HEK293 (cell line): Measurements from ENCODE around the gene RAB3C.

ENCODE experiments used
- CTCF ChIA-PET: fragments of 350-600 bp; formaldehyde crosslinking; extraction: SDS; loops from one replicate; lab custom pipeline; 2021; ENCODE audit warnings: antibody characterized with exemption; lab: Yijun Ruan, JAX
- POLR2A ChIA-PET: fragments of 300-600 bp; formaldehyde crosslinking; extraction: SDS; loops from one replicate; lab custom pipeline; 2020; ENCODE audit warnings: antibody characterized with exemption, inconsistent platforms; lab: Yijun Ruan, JAX
- H3K27ac ChIP-seq: fragments of 200-500 bp; sonication (Bioruptor generic); 2 replicates; pipeline ENCODE4 v1.5.1; 2014; ENCODE audit warnings: low read depth, low read length, control low read depth, inconsistent platforms; ENCODE audit errors: extremely low read depth
- H3K36me3 ChIP-seq, 2 experiments: fragments of 200-500 bp in 1 of 2; sonication (Bioruptor generic) in 1 of 2; 1 replicate in 1 of 2; 2 replicates in 1 of 2; pipeline ENCODE4 v1.5.1; 2014 to 2017; ENCODE audit warnings: inconsistent platforms in 2 of 2, low read length in 2 of 2; ENCODE audit not compliant: control insufficient read depth in 2 of 2, insufficient read depth in 1 of 2
- H3K4me1 ChIP-seq: fragments of 200-500 bp; sonication (Bioruptor generic); 2 replicates; pipeline ENCODE4 v1.5.1; 2014; ENCODE audit warnings: mild to moderate bottlenecking, low read length, inconsistent platforms; ENCODE audit not compliant: control insufficient read depth, insufficient read depth
- H3K4me3 ChIP-seq: 2 replicates; pipeline ENCODE4 v1.5.1; 2011; ENCODE audit warnings: low read depth, mild to moderate bottlenecking, control low read depth, low read length, moderate library complexity
- H3K9me3 ChIP-seq: fragments of 200-500 bp; sonication (Bioruptor generic); 2 replicates; pipeline ENCODE4 v1.5.1; 2014; ENCODE audit warnings: low read depth, low read length, inconsistent platforms; ENCODE audit not compliant: control insufficient read depth, insufficient read depth
- GLI4 ChIP-seq: fragments of 450-650 bp; formaldehyde crosslinking; IDR thresholded peaks from 2 replicates; pipeline ENCODE4 v1.5.1; 2016; ENCODE audit warnings: missing biosample characterization, missing genetic modification characterization
- KLF9 ChIP-seq: fragments of 450-650 bp; formaldehyde crosslinking; IDR thresholded peaks from 2 replicates; pipeline ENCODE4 v1.5.1; 2016; ENCODE audit warnings: missing biosample characterization, missing genetic modification characterization, low read depth
- PRDM4 ChIP-seq: fragments of 450-650 bp; formaldehyde crosslinking; IDR thresholded peaks from 2 replicates; pipeline ENCODE4 v1.5.1; 2017; ENCODE audit warnings: missing biosample characterization, missing genetic modification characterization
- SCRT2 ChIP-seq: fragments of 450-650 bp; formaldehyde crosslinking; IDR thresholded peaks from 2 replicates; pipeline ENCODE4 v1.5.1; 2016; ENCODE audit warnings: missing biosample characterization, missing genetic modification characterization
- ZFHX2 ChIP-seq: fragments of 450-650 bp; formaldehyde crosslinking; conservative IDR thresholded peaks from 2 replicates; pipeline ENCODE4 v1.5.1; 2016; ENCODE audit warnings: missing biosample characterization, missing genetic modification characterization
- ZFP41 ChIP-seq: fragments of 450-650 bp; formaldehyde crosslinking; IDR thresholded peaks from 2 replicates; pipeline ENCODE4 v1.5.1; 2016; ENCODE audit warnings: missing biosample characterization, missing genetic modification characterization, borderline replicate concordance
- ZNF133 ChIP-seq: fragments of 450-650 bp; formaldehyde crosslinking; IDR thresholded peaks from 2 replicates; pipeline ENCODE4 v1.5.1; 2016; ENCODE audit warnings: missing biosample characterization, missing genetic modification characterization
- ZNF169 ChIP-seq: fragments of 450-650 bp; formaldehyde crosslinking; IDR thresholded peaks from 2 replicates; pipeline ENCODE4 v1.5.1; 2016; ENCODE audit warnings: missing biosample characterization, missing genetic modification characterization
- ZNF274 ChIP-seq, 2 experiments: fragments of 200-500 bp in 1 of 2; fragments of 450-650 bp in 1 of 2; sonication (Bioruptor generic) in 1 of 2; formaldehyde crosslinking in 1 of 2; IDR thresholded peaks; 2 replicates each; pipeline versions ENCODE4 v1.5.1 to v1.6.1; 2014 to 2016; ENCODE audit warnings: borderline replicate concordance in 1 of 2, inconsistent platforms in 1 of 2, low read length in 1 of 2, missing biosample characterization in 1 of 2, missing genetic modification characterization in 1 of 2
- ZNF302 ChIP-seq: fragments of 450-650 bp; formaldehyde crosslinking; IDR thresholded peaks from 2 replicates; pipeline ENCODE4 v1.5.1; 2016; ENCODE audit warnings: missing biosample characterization, missing genetic modification characterization, low read depth
- ZNF335 ChIP-seq: fragments of 450-650 bp; formaldehyde crosslinking; conservative IDR thresholded peaks from 2 replicates; pipeline ENCODE4 v1.5.1; 2016; ENCODE audit warnings: missing biosample characterization, missing genetic modification characterization
- ZNF391 ChIP-seq: fragments of 450-650 bp; formaldehyde crosslinking; IDR thresholded peaks from 2 replicates; pipeline ENCODE4 v1.5.1; 2016; ENCODE audit warnings: low read depth, missing biosample characterization, missing genetic modification characterization, borderline replicate concordance
- ZNF404 ChIP-seq: fragments of 450-650 bp; formaldehyde crosslinking; IDR thresholded peaks from 2 replicates; pipeline ENCODE4 v1.5.1; 2017; ENCODE audit warnings: missing biosample characterization, missing genetic modification characterization
- ZNF416 ChIP-seq: fragments of 450-650 bp; formaldehyde crosslinking; IDR thresholded peaks from 2 replicates; pipeline ENCODE4 v1.5.1; 2016; ENCODE audit warnings: missing biosample characterization, missing genetic modification characterization
- ZNF514 ChIP-seq: fragments of 450-650 bp; formaldehyde crosslinking; IDR thresholded peaks from 2 replicates; pipeline ENCODE4 v1.5.1; 2016; ENCODE audit warnings: missing biosample characterization, missing genetic modification characterization
- ZNF521 ChIP-seq: fragments of 450-650 bp; formaldehyde crosslinking; IDR thresholded peaks from 2 replicates; pipeline ENCODE4 v1.5.1; 2017; ENCODE audit warnings: missing biosample characterization, mild to moderate bottlenecking, missing genetic modification characterization
- ZNF629 ChIP-seq: fragments of 450-650 bp; formaldehyde crosslinking; IDR thresholded peaks from 2 replicates; pipeline ENCODE4 v1.5.1; 2017; ENCODE audit warnings: missing biosample characterization, missing genetic modification characterization
- ZNF692 ChIP-seq: fragments of 450-650 bp; formaldehyde crosslinking; IDR thresholded peaks from 2 replicates; pipeline ENCODE4 v1.5.1; 2016; ENCODE audit warnings: missing biosample characterization, missing genetic modification characterization
- ZNF830 ChIP-seq: fragments of 450-650 bp; IDR thresholded peaks from 2 replicates; pipeline ENCODE4 v1.5.0; 2018; ENCODE audit warnings: missing biosample characterization, missing genetic modification characterization, low read depth, mild to moderate bottlenecking, moderate library complexity
- TF ChIP-seq, protein P1 (sequence below): fragments of 450-650 bp; IDR thresholded peaks from 2 replicates; pipeline ENCODE4 v1.5.1; 2018; ENCODE audit warnings: missing biosample characterization, mild to moderate bottlenecking, missing genetic modification characterization
- TF ChIP-seq, protein P2 (sequence below): fragments of 450-650 bp; formaldehyde crosslinking; IDR thresholded peaks from 2 replicates; pipeline ENCODE4 v1.5.1; 2016; ENCODE audit warnings: missing biosample characterization, missing genetic modification characterization
- TF ChIP-seq, protein P3 (sequence below): fragments of 450-650 bp; formaldehyde crosslinking; IDR thresholded peaks from 2 replicates; pipeline ENCODE4 v1.5.1; 2017; ENCODE audit warnings: missing biosample characterization, missing genetic modification characterization

The RAB3C gene

DNA sequence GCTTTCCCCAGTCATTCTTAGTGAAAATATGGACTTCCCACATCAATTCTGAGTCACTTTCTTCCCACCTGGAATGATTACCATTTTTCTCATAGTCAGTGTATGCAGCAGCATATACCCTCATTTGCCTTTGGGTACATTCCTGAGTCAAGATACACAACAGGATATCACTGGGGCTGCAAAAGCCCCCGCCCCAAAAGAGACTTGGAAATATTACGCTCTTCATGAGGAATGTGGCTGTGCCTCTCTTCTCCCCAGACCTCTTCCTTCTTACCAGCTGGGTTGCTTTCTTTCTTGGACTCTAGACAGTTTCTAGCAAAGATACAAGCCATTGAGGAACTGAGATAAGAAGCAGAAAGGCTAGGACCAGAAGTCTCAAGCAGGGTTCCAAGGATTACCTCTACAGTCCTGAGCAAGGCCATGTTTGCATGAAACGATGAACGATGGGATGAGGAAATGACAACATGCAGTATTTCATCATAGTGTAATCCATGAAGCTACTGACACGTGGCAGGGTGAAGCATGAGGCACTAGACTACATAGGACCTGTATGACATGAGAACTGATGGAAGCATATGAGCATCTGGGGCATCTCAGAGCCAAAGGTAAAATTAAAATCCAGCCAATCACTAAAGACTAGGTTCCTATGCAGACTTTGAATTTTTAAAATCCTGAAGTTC is 218.1 kb downstream of the RAB3C start:
- H3K4me1 ChIP-seq, result no peaks in the 10 kb centered on the region
- H3K4me3 ChIP-seq, result no peak overlapping the region
- H3K36me3 ChIP-seq, result no peaks in the 10 kb centered on the region
- H3K9me3 ChIP-seq, result no peaks in the 10 kb centered on the region
- POLR2A ChIA-PET, result no interaction called here
- TF ChIP-seq SCRT2 (tag by site-specific recombination) (no peak), ZNF302 (tag by site-specific recombination) (no peak), ZNF169 (no peak), ZFHX2 (tag by site-specific recombination) (no peak), KLF9 (tag by site-specific recombination) (no peak), ZNF830 (no peak), ZNF274 (IDR thresholded peaks at IDR 0.05; ENCODE audit: low read length) (no peak), ZNF274 (tag by site-specific recombination; IDR thresholded peaks at IDR 0.05; ENCODE audit: borderline replicate concordance) (no peak), ZNF521 (tag by site-specific recombination) (no peak), ZNF514 (tag by site-specific recombination) (no peak), GLI4 (no peak)
- TF ChIP-seq, protein P1, sequence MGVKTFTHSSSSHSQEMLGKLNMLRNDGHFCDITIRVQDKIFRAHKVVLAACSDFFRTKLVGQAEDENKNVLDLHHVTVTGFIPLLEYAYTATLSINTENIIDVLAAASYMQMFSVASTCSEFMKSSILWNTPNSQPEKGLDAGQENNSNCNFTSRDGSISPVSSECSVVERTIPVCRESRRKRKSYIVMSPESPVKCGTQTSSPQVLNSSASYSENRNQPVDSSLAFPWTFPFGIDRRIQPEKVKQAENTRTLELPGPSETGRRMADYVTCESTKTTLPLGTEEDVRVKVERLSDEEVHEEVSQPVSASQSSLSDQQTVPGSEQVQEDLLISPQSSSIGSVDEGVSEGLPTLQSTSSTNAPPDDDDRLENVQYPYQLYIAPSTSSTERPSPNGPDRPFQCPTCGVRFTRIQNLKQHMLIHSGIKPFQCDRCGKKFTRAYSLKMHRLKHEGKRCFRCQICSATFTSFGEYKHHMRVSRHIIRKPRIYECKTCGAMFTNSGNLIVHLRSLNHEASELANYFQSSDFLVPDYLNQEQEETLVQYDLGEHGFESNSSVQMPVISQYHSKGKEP (tag by site-specific recombination), result no peak
- TF ChIP-seq, protein P2, sequence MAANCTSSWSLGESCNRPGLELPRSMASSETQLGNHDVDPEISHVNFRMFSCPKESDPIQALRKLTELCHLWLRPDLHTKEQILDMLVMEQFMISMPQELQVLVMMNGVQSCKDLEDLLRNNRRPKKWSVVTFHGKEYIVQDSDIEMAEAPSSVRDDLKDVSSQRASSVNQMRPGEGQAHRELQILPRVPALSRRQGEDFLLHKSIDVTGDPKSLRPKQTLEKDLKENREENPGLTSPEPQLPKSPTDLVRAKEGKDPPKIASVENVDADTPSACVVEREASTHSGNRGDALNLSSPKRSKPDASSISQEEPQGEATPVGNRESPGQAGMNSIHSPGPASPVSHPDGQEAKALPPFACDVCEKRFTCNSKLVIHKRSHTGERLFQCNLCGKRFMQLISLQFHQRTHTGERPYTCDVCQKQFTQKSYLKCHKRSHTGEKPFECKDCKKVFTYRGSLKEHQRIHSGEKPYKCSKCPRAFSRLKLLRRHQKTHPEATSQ (tag by site-specific recombination), result no peak
- CTCF ChIA-PET, result interaction anchor here (0.8 to 1.1 kb wide), 2 partner anchors 50 to 216 kb away, joined by 3 to 4 read pairs; no protein-coding TSS in a partner anchor
- H3K27ac ChIP-seq, result no peak overlapping the region

DNA sequence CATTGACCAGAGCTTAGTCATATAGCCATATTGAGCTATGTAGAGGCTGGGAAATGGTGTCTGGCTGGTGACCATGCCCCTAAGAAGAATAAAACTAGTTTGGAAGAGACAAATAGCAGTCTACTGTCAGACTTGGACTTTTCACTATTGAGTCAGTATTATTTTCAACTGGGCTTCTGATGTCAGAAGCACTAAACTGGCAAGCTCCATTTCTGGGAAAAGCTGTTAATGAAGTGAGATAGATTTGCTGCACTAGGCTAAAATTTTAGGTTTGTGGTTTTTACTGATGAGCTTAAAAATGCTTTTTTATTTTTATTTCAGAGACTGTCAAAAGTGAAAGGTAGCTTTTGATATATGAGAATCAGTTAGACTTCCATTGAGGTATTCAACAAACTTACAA is 220.2 kb downstream of the RAB3C start:
- Histone ChIP-seq H3K4me3 (no peak overlapping the region), H3K9me3 (no peaks in the 10 kb centered on the region), H3K36me3 (no peaks in the 10 kb centered on the region), H3K4me1 (no peaks in the 10 kb centered on the region), H3K27ac (no peak overlapping the region)
- POLR2A ChIA-PET, result no interaction called here
- CTCF ChIA-PET, result interaction anchor here (0.6 to 1.8 kb wide), 4 partner anchors 11 to 65 kb away, joined by 3 to 5 read pairs (median 3); no protein-coding TSS in a partner anchor
- no peak for TF ChIP-seq PRDM4 (tag by site-specific recombination)
- no peak for TF ChIP-seq ZNF133 (tag by site-specific recombination)
- no peak for TF ChIP-seq ZNF692 (tag by site-specific recombination)
- TF ChIP-seq ZFP41 (tag by site-specific recombination), result no peak
- TF ChIP-seq ZNF335 (tag by site-specific recombination), result no peak
- TF ChIP-seq, protein P3, sequence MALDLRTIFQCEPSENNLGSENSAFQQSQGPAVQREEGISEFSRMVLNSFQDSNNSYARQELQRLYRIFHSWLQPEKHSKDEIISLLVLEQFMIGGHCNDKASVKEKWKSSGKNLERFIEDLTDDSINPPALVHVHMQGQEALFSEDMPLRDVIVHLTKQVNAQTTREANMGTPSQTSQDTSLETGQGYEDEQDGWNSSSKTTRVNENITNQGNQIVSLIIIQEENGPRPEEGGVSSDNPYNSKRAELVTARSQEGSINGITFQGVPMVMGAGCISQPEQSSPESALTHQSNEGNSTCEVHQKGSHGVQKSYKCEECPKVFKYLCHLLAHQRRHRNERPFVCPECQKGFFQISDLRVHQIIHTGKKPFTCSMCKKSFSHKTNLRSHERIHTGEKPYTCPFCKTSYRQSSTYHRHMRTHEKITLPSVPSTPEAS (tag by site-specific recombination), result no peak
- no peak for TF ChIP-seq ZNF391 (tag by site-specific recombination)
- TF ChIP-seq ZNF416, result no peak
- TF ChIP-seq, protein P2 (tag by site-specific recombination), result no peak
- no peak for TF ChIP-seq ZNF629 (tag by site-specific recombination)
- no peak for TF ChIP-seq ZNF404 (tag by site-specific recombination)
